Heart left ventricle (tissue), 13 donors: ENCODE results near the gene DHRS1.

Experiments used
- POLR2A ChIP-seq, 2 donors: fragments of 450-650 bp; IDR thresholded peaks; one replicate each; pipeline ENCODE4 v1.6.1; 2017; ENCODE audit warnings: antibody characterized with exemption in 2 of 2, mild to moderate bottlenecking in 2 of 2, moderate library complexity in 2 of 2
- TF ChIP-seq, protein P1 (sequence below), 12 donors: fragments of 200-600 bp; sonication (generic) in 4 of 12; IDR thresholded peaks; one replicate each; pipeline versions ENCODE4 v1.5.0 to v1.8.0; 2018 to 2022; ENCODE audit warnings: antibody characterized with exemption in 12 of 12, mild to moderate bottlenecking in 5 of 12
- donor health status: ischemic (EF 13 %, LVEDD 7.1; RV severe dilation, severe dysfunction).
- donor health status: DM: no; HTN: yes; CAD: no.
- donor health status: DM: no; HTN: no; CAD: no.
- donor health status: ischemic (EF 25% LVEDD 6.9; RV normal size, moderate dysfunction).
- donor health status: ischemic (EF 25% LVEDD 5.7; RV mildly dilated, moderate dysfunction).
- donor health status: ischemic (EF 35%, LVEDD 5.7; RV mildly dilated, moderate dysfunction).
- donor health status: nonischemic (EF 11% LVEDD 7.7; RV severe dilation, severe dysfunction).
- donor health status: DM: yes; HTN: yes; CAD: no.
- donor health status: PGD.
- donor health status: ischemic (EF 29% LVEDD 5.4; RV normal size, mild dysfunction).
- donor health status: nonischemic (EF 23%, LVEDD 6.1; RV moderate dilation, normal function).

DNA sequence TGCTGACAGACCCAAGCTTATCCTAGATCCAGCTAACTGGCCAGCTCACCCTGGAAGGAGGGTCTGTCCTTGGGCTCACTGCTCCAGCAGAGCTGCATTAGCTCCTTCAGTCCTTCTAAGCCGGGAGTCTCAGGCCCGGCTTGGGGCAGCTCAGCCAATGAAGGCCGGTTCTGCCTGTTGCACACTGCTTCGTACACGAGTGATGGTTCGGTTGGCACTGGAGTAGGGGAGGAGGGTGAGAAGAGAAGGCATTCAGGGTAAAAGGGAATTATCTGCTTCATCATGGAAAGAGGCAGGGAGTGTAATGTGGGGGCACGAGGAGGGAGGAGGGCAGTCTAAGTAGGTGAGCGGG, 38.2 kb upstream of the DHRS1 start:
- TF ChIP-seq, protein P1, sequence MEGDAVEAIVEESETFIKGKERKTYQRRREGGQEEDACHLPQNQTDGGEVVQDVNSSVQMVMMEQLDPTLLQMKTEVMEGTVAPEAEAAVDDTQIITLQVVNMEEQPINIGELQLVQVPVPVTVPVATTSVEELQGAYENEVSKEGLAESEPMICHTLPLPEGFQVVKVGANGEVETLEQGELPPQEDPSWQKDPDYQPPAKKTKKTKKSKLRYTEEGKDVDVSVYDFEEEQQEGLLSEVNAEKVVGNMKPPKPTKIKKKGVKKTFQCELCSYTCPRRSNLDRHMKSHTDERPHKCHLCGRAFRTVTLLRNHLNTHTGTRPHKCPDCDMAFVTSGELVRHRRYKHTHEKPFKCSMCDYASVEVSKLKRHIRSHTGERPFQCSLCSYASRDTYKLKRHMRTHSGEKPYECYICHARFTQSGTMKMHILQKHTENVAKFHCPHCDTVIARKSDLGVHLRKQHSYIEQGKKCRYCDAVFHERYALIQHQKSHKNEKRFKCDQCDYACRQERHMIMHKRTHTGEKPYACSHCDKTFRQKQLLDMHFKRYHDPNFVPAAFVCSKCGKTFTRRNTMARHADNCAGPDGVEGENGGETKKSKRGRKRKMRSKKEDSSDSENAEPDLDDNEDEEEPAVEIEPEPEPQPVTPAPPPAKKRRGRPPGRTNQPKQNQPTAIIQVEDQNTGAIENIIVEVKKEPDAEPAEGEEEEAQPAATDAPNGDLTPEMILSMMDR (IDR thresholded peaks at IDR 0.05), result no peak
- TF ChIP-seq POLR2A (IDR thresholded peaks at IDR 0.05), result no peak
